GM12878 (cell line): ENCODE measurements around the gene TOMM40. TPM values are rescaled to one million over a fixed set of nuclear protein-coding genes. Genes with fewer than 3 reads are reported as not detected.

ENCODE experiments used
- CBX3 ChIP-seq: fragments of 200-600 bp; sonication (generic); IDR thresholded peaks from 2 replicates; pipeline ENCODE4 v1.6.1; 2016; ENCODE audit warnings: low read depth, borderline replicate concordance
- E4F1 ChIP-seq: fragments of 450-650 bp; IDR thresholded peaks from 2 replicates; pipeline ENCODE4 v1.6.1; 2018; ENCODE audit warnings: borderline replicate concordance, mild to moderate bottlenecking; ENCODE audit not compliant: partially characterized antibody
- EGR1 ChIP-seq, 2 experiments: IDR thresholded peaks; 1 replicate in 1 of 2; 2 replicates in 1 of 2; pipeline ENCODE4 v1.6.1; 2011 to 2012; ENCODE audit warnings: low read depth in 2 of 2, low read length in 2 of 2, borderline replicate concordance in 1 of 2, mild to moderate bottlenecking in 1 of 2, moderate library complexity in 1 of 2
- NBN ChIP-seq: fragments of 450-650 bp; IDR thresholded peaks from 2 replicates; pipeline ENCODE4 v1.6.1; 2016
- NFYB ChIP-seq: IDR thresholded peaks from 2 replicates; pipeline ENCODE4 v1.6.1; 2011; ENCODE audit warnings: low read depth, mild to moderate bottlenecking, low read length, improper control_type of control experiment, moderate library complexity; ENCODE audit not compliant: insufficient read depth
- POLR2AphosphoS2 ChIP-seq: IDR thresholded peaks from 2 replicates; pipeline ENCODE4 v1.6.1; 2011; ENCODE audit warnings: low read depth, mild to moderate bottlenecking, low read length, improper control_type of control experiment, moderate library complexity
- POLR2AphosphoS5 ChIP-seq: IDR thresholded peaks from 2 replicates; pipeline ENCODE4 v1.6.1; 2011; ENCODE audit warnings: mild to moderate bottlenecking, low read length, inconsistent platforms
- polyA plus RNA-seq, 11 experiments: library from polyadenylated mRNA; depleted of rRNA in 4 of 11; unstranded in 6 of 11; stranded (reverse) in 5 of 11; fragments of >200 nt; fragmentation: Nextera tagmentation in 4 of 11; fragmentation: Illumina TruSeq in 1 of 11; extraction: Ambion mirVana in 4 of 11; extraction: Trizol in 1 of 11; gene quantifications; 1 replicate in 1 of 11; 2 replicates in 10 of 11; pipeline versions ENCODE4 v1.2.1 to v1.2.3, GENCODE V29; 2011 to 2016; ENCODE audit warnings: inconsistent platforms in 2 of 11, missing spikeins in 2 of 11, low read depth in 1 of 11
- total RNA-seq, 4 experiments: library from RNA; depleted of rRNA in 3 of 4; stranded (reverse); fragments of >200 nt in 3 of 4; fragmentation: Illumina TruSeq in 1 of 4; extraction: Trizol in 1 of 4; gene quantifications; 2 replicates each; pipeline versions ENCODE4 v1.2.1 to v1.2.3, GENCODE V29; 2013 to 2021
- TF ChIP-seq, protein P1 (sequence below): fragments of 450-650 bp; formaldehyde crosslinking; IDR thresholded peaks from 2 replicates; pipeline ENCODE4 v1.4.0; 2020; ENCODE audit warnings: mild to moderate bottlenecking, moderate library complexity

The TOMM40 gene
- total and polyA plus RNA-seq, 10 of the 15 experiments (the other 5 are each of a cell fraction or from before 2014, with no cell fraction given): 0.85 to 221 (median 99.9) TPM

GRCh38 chr19:44951179-44952159 lies 60.4 kb downstream of the TOMM40 start (continued):
- no peak for TF ChIP-seq E4F1
- TF ChIP-seq CBX3: no peak
- TF ChIP-seq NBN: no peak
- TF ChIP-seq NFYB: 0 out of 2 replicates have a peak, but pooled peaks have one; percentile 15
- no peak for TF ChIP-seq EGR1 (IDR thresholded peaks at IDR 0.05; ENCODE audit: borderline replicate concordance in 1 of 2, low read depth in 2 of 2, low read length in 2 of 2)
- TF ChIP-seq POLR2AphosphoS5: no peak
- TF ChIP-seq, protein P1, sequence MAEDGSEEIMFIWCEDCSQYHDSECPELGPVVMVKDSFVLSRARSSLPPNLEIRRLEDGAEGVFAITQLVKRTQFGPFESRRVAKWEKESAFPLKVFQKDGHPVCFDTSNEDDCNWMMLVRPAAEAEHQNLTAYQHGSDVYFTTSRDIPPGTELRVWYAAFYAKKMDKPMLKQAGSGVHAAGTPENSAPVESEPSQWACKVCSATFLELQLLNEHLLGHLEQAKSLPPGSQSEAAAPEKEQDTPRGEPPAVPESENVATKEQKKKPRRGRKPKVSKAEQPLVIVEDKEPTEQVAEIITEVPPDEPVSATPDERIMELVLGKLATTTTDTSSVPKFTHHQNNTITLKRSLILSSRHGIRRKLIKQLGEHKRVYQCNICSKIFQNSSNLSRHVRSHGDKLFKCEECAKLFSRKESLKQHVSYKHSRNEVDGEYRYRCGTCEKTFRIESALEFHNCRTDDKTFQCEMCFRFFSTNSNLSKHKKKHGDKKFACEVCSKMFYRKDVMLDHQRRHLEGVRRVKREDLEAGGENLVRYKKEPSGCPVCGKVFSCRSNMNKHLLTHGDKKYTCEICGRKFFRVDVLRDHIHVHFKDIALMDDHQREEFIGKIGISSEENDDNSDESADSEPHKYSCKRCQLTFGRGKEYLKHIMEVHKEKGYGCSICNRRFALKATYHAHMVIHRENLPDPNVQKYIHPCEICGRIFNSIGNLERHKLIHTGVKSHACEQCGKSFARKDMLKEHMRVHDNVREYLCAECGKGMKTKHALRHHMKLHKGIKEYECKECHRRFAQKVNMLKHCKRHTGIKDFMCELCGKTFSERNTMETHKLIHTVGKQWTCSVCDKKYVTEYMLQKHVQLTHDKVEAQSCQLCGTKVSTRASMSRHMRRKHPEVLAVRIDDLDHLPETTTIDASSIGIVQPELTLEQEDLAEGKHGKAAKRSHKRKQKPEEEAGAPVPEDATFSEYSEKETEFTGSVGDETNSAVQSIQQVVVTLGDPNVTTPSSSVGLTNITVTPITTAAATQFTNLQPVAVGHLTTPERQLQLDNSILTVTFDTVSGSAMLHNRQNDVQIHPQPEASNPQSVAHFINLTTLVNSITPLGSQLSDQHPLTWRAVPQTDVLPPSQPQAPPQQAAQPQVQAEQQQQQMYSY: no peak
- no peak for TF ChIP-seq POLR2AphosphoS2

Other genes with a start within 250 kb of the TOMM40 start
Only the 7 nearest of the 17 such genes appear.
- gene BCAM, start 82.2 kb upstream of the TOMM40 start, total RNA-seq (2014; rRNA removed): not detected in 2 replicates
- not detected in 2 replicates for gene BCAM, start 82.2 kb upstream of the TOMM40 start, total RNA-seq (2014; rRNA removed; fragmentation: Illumina TruSeq; extraction: Trizol)
- 0.29 and 0.64 TPM in 2 replicates for gene BCAM, start 82.2 kb upstream of the TOMM40 start, total RNA-seq (2021)
- gene BCAM, start 82.2 kb upstream of the TOMM40 start, polyA plus RNA-seq (2011; rRNA removed): not detected in 2 replicates
- gene BCAM, start 82.2 kb upstream of the TOMM40 start, polyA plus RNA-seq (2014; fragmentation: Illumina TruSeq; extraction: Trizol): not detected in 2 replicates
- gene BCAM, start 82.2 kb upstream of the TOMM40 start, polyA plus RNA-seq (2014; fragmentation: Nextera tagmentation; extraction: Ambion mirVana): not detected
- not detected in 2 replicates for gene BCAM, start 82.2 kb upstream of the TOMM40 start, polyA plus RNA-seq (2014; rRNA removed)
- gene BCAM, start 82.2 kb upstream of the TOMM40 start, polyA plus RNA-seq (2016; fragmentation: Nextera tagmentation; extraction: Ambion mirVana): under 1 TPM in 1 of 2 experiments, not detected in 1; 0.10 TPM
- gene NECTIN2, start 45.0 kb upstream of the TOMM40 start, total RNA-seq (2014; rRNA removed): 0.11 and 0.34 TPM in 2 replicates
- gene NECTIN2, start 45.0 kb upstream of the TOMM40 start, total RNA-seq (2014; rRNA removed; fragmentation: Illumina TruSeq; extraction: Trizol): not detected in 2 replicates
- 0.36 and 0.88 TPM in 2 replicates for gene NECTIN2, start 45.0 kb upstream of the TOMM40 start, total RNA-seq (2021)
- gene NECTIN2, start 45.0 kb upstream of the TOMM40 start, polyA plus RNA-seq (2011; rRNA removed): 0.05 TPM in 1 of 2 replicates, not detected in the other
- not detected in 2 replicates for gene NECTIN2, start 45.0 kb upstream of the TOMM40 start, polyA plus RNA-seq (2014; fragmentation: Illumina TruSeq; extraction: Trizol)
- not detected for gene NECTIN2, start 45.0 kb upstream of the TOMM40 start, polyA plus RNA-seq (2014; fragmentation: Nextera tagmentation; extraction: Ambion mirVana)
- 0.08 TPM in 1 of 2 replicates, not detected in the other for gene NECTIN2, start 45.0 kb upstream of the TOMM40 start, polyA plus RNA-seq (2014; rRNA removed)
- gene NECTIN2, start 45.0 kb upstream of the TOMM40 start, polyA plus RNA-seq (2016; fragmentation: Nextera tagmentation; extraction: Ambion mirVana): under 1 TPM in 1 of 2 experiments, not detected in 1; 0.26 TPM
- 0.11 and 0.51 TPM in 2 replicates for gene APOE, start 14.5 kb downstream of the TOMM40 start, total RNA-seq (2014; rRNA removed)
- 0.22 TPM in 1 of 2 replicates, not detected in the other for gene APOE, start 14.5 kb downstream of the TOMM40 start, total RNA-seq (2014; rRNA removed; fragmentation: Illumina TruSeq; extraction: Trizol)
- 3.4 and 3.7 TPM in 2 replicates for gene APOE, start 14.5 kb downstream of the TOMM40 start, total RNA-seq (2021)
- 0.38 and 0.50 TPM in 2 replicates for gene APOE, start 14.5 kb downstream of the TOMM40 start, polyA plus RNA-seq (2011; rRNA removed)
- not detected in 2 replicates for gene APOE, start 14.5 kb downstream of the TOMM40 start, polyA plus RNA-seq (2014; fragmentation: Illumina TruSeq; extraction: Trizol)
- not detected for gene APOE, start 14.5 kb downstream of the TOMM40 start, polyA plus RNA-seq (2014; fragmentation: Nextera tagmentation; extraction: Ambion mirVana)
- gene APOE, start 14.5 kb downstream of the TOMM40 start, polyA plus RNA-seq (2014; rRNA removed): 0.33 and 1.1 TPM in 2 replicates
- under 1 TPM in 1 of 2 experiments, not detected in 1; 0.93 TPM for gene APOE, start 14.5 kb downstream of the TOMM40 start, polyA plus RNA-seq (2016; fragmentation: Nextera tagmentation; extraction: Ambion mirVana)
- 0.73 and 1.3 TPM in 2 replicates for gene APOC1, start 23.4 kb downstream of the TOMM40 start, total RNA-seq (2014; rRNA removed)
- 0.76 and 2.4 TPM in 2 replicates for gene APOC1, start 23.4 kb downstream of the TOMM40 start, total RNA-seq (2014; rRNA removed; fragmentation: Illumina TruSeq; extraction: Trizol)
- 2.7 and 3.8 TPM in 2 replicates for gene APOC1, start 23.4 kb downstream of the TOMM40 start, total RNA-seq (2021)
- gene APOC1, start 23.4 kb downstream of the TOMM40 start, polyA plus RNA-seq (2011; rRNA removed): 1.0 and 1.7 TPM in 2 replicates
- 3.8 TPM in 1 of 2 replicates, not detected in the other for gene APOC1, start 23.4 kb downstream of the TOMM40 start, polyA plus RNA-seq (2014; fragmentation: Illumina TruSeq; extraction: Trizol)
- gene APOC1, start 23.4 kb downstream of the TOMM40 start, polyA plus RNA-seq (2014; fragmentation: Nextera tagmentation; extraction: Ambion mirVana): 1 to 10 TPM; 2.4 to 4.0 TPM
- gene APOC1, start 23.4 kb downstream of the TOMM40 start, polyA plus RNA-seq (2014; rRNA removed): 0.47 and 0.83 TPM in 2 replicates
- gene APOC1, start 23.4 kb downstream of the TOMM40 start, polyA plus RNA-seq (2016; fragmentation: Nextera tagmentation; extraction: Ambion mirVana): 1 to 10 TPM; 2.8 to 3.9 TPM
- not detected in 2 replicates for gene APOC4, start 51.0 kb downstream of the TOMM40 start, total RNA-seq (2014; rRNA removed)
- not detected in 2 replicates for gene APOC4, start 51.0 kb downstream of the TOMM40 start, total RNA-seq (2014; rRNA removed; fragmentation: Illumina TruSeq; extraction: Trizol)
- gene APOC4, start 51.0 kb downstream of the TOMM40 start, total RNA-seq (2021): not detected in 2 replicates
- not detected in 2 replicates for gene APOC4, start 51.0 kb downstream of the TOMM40 start, polyA plus RNA-seq (2011; rRNA removed)
- 1.4 TPM in 1 of 2 replicates, not detected in the other for gene APOC4, start 51.0 kb downstream of the TOMM40 start, polyA plus RNA-seq (2014; fragmentation: Illumina TruSeq; extraction: Trizol)
- gene APOC4, start 51.0 kb downstream of the TOMM40 start, polyA plus RNA-seq (2014; fragmentation: Nextera tagmentation; extraction: Ambion mirVana): not detected
- not detected in 2 replicates for gene APOC4, start 51.0 kb downstream of the TOMM40 start, polyA plus RNA-seq (2014; rRNA removed)
- gene APOC4, start 51.0 kb downstream of the TOMM40 start, polyA plus RNA-seq (2016; fragmentation: Nextera tagmentation; extraction: Ambion mirVana): not detected
- not detected in 2 replicates for gene APOC2, start 54.8 kb downstream of the TOMM40 start, total RNA-seq (2014; rRNA removed)
- not detected in 2 replicates for gene APOC2, start 54.8 kb downstream of the TOMM40 start, total RNA-seq (2014; rRNA removed; fragmentation: Illumina TruSeq; extraction: Trizol)
- not detected in 2 replicates for gene APOC2, start 54.8 kb downstream of the TOMM40 start, total RNA-seq (2021)
- gene APOC2, start 54.8 kb downstream of the TOMM40 start, polyA plus RNA-seq (2011; rRNA removed): 0.52 and 0.72 TPM in 2 replicates
- not detected in 2 replicates for gene APOC2, start 54.8 kb downstream of the TOMM40 start, polyA plus RNA-seq (2014; fragmentation: Illumina TruSeq; extraction: Trizol)
- gene APOC2, start 54.8 kb downstream of the TOMM40 start, polyA plus RNA-seq (2014; fragmentation: Nextera tagmentation; extraction: Ambion mirVana): not detected
- not detected in 2 replicates for gene APOC2, start 54.8 kb downstream of the TOMM40 start, polyA plus RNA-seq (2014; rRNA removed)
- not detected for gene APOC2, start 54.8 kb downstream of the TOMM40 start, polyA plus RNA-seq (2016; fragmentation: Nextera tagmentation; extraction: Ambion mirVana)
- gene CLPTM1, start 64.1 kb downstream of the TOMM40 start, total RNA-seq (2014; rRNA removed): 22.5 and 34.3 TPM in 2 replicates
- 10.5 and 14.4 TPM in 2 replicates for gene CLPTM1, start 64.1 kb downstream of the TOMM40 start, total RNA-seq (2014; rRNA removed; fragmentation: Illumina TruSeq; extraction: Trizol)
- gene CLPTM1, start 64.1 kb downstream of the TOMM40 start, total RNA-seq (2021): 70.6 and 72.6 TPM in 2 replicates
- 13.3 and 33.1 TPM in 2 replicates for gene CLPTM1, start 64.1 kb downstream of the TOMM40 start, polyA plus RNA-seq (2011; rRNA removed)
- gene CLPTM1, start 64.1 kb downstream of the TOMM40 start, polyA plus RNA-seq (2014; fragmentation: Illumina TruSeq; extraction: Trizol): 28.5 and 51.2 TPM in 2 replicates
- 1 to 10 TPM in 1 of 2 experiments, under 1 TPM in 1; 0.42 to 2.3 TPM for gene CLPTM1, start 64.1 kb downstream of the TOMM40 start, polyA plus RNA-seq (2014; fragmentation: Nextera tagmentation; extraction: Ambion mirVana)
- 36.2 and 43.4 TPM in 2 replicates for gene CLPTM1, start 64.1 kb downstream of the TOMM40 start, polyA plus RNA-seq (2014; rRNA removed)
- gene CLPTM1, start 64.1 kb downstream of the TOMM40 start, polyA plus RNA-seq (2016; fragmentation: Nextera tagmentation; extraction: Ambion mirVana): 10 to 100 TPM; 56.6 to 60.9 TPM